AG04450 (cell line): ENCODE results near the gene RANBP9. TPM values are rescaled to one million over a fixed set of nuclear protein-coding genes. Genes with fewer than 3 reads are reported as not detected.

Experiments
- CTCF ChIA-PET: fragments of 300-600, 350-600 bp; formaldehyde crosslinking; extraction: SDS; loops from one replicate; lab custom pipeline; 2022; ENCODE audit warnings: antibody characterized with exemption, inconsistent platforms; lab: Charles Lee
- POLR2A ChIA-PET: fragments of 350-600 bp; formaldehyde crosslinking; extraction: SDS; loops from one replicate; lab custom pipeline; 2021; ENCODE audit warnings: antibody characterized with exemption, inconsistent platforms; lab: Yijun Ruan, JAX
- DNase-seq: peaks from one replicate; pipeline ENCODE4 v3.0.0-alpha.2; 2011; ENCODE audit warnings: low read depth, low spot score
- H3K27ac ChIP-seq: one replicate; pipeline ENCODE4 v1.5.1; 2012; ENCODE audit warnings: low read depth, low read length, control low read depth
- H3K27me3 ChIP-seq: one replicate; pipeline ENCODE4 v1.6.0; 2012; ENCODE audit warnings: low read length; ENCODE audit not compliant: control insufficient read depth, insufficient read depth
- H3K4me3 ChIP-seq: 2 replicates; pipeline ENCODE4 v1.5.1; 2011; ENCODE audit warnings: mild to moderate bottlenecking, low read depth, low read length, control low read depth
- H3K9me3 ChIP-seq: 2 replicates; pipeline ENCODE4 v1.5.1; 2012; ENCODE audit warnings: low read length; ENCODE audit not compliant: control insufficient read depth, insufficient read depth
- CTCF ChIP-seq: IDR thresholded peaks from 2 replicates; pipeline ENCODE4 v1.5.1; 2011; ENCODE audit warnings: low read depth, low read length, control low read depth, inconsistent platforms
- polyA minus RNA-seq: library from RNA; depleted of rRNA, polyadenylated mRNA; stranded (reverse); fragments of >200 nt; gene quantifications from 2 replicates; pipeline ENCODE4 v1.2.3, GENCODE V29; 2011; rRNA and poly(A)+ RNA removed
- polyA plus RNA-seq: library from polyadenylated mRNA; depleted of rRNA; stranded (reverse); fragments of >200 nt; gene quantifications from 2 replicates; pipeline ENCODE4 v1.2.3, GENCODE V29; 2011; rRNA removed

RANBP9 gene
- polyA plus RNA-seq (37.7 and 38.2 TPM in 2 replicates), polyA minus RNA-seq (25.0 and 38.6 TPM in 2 replicates)

- no peak for TF ChIP-seq CTCF
- ChIA-PET POLR2A (interaction anchor here (1.2 kb wide), 1 partner anchor 16 kb away, joined by 3 read pairs; no protein-coding TSS in a partner anchor), CTCF (interaction anchor here (2.9 kb wide), 1 partner anchor 11 kb away, joined by 9 read pairs; no protein-coding TSS in a partner anchor)
Observed at GRCh38 chr6:13711733-13712598, at the start of gene RANBP9. RANBP9 (minus strand) TSS chr6:13711835; CDS start chr6:13711505, 330 bp downstream.

GRCh38 chr6:13760307-13761304 lies 49.0 kb upstream of the RANBP9 start:
- DNase-seq, result no peak
- no peak overlapping the region for H3K27ac ChIP-seq
- CTCF ChIA-PET, result interaction anchor here (1.0 to 2.9 kb wide), 2 partner anchors 11 to 34 kb away, joined by 3 to 21 read pairs; no protein-coding TSS in a partner anchor
- no peak overlapping the region for H3K4me3 ChIP-seq
- H3K9me3 ChIP-seq, result peaks cover 5% of the 10 kb centered on the region
- no peaks in the 10 kb centered on the region for H3K27me3 ChIP-seq
- POLR2A ChIA-PET, result no interaction called here
- no peak for TF ChIP-seq CTCF

More at GRCh38 chr6:13711733-13712598, at the start of gene RANBP9:
- peaks cover 5% of the 10 kb centered on the region; the same call in 1 of the 2 replicates for H3K9me3 ChIP-seq
- H3K27ac ChIP-seq, result peak within 1 kb of the TSS; percentile 75
- DNase-seq, result peak; percentile 76
- H3K27me3 ChIP-seq, result no peaks in the 10 kb centered on the region
- peak within 1 kb of the TSS; percentile 78 for H3K4me3 ChIP-seq

GRCh38 chr6:13759025-13759424 lies 47.4 kb upstream of the RANBP9 start:
- no peak for TF ChIP-seq CTCF
- Histone ChIP-seq H3K4me3 (no peak overlapping the region), H3K27ac (no peak overlapping the region), H3K9me3 (peaks cover under 1% of the 10 kb centered on the region), H3K27me3 (no peaks in the 10 kb centered on the region)
- no peak for DNase-seq
- ChIA-PET CTCF (no interaction called here), POLR2A (interaction anchor here (0.6 kb wide), 1 partner anchor 61 kb away, joined by 4 read pairs; no protein-coding TSS in a partner anchor)

GRCh38 chr6:13754644-13755043 lies 43.0 kb upstream of the RANBP9 start:
- Histone ChIP-seq H3K27ac (no peak overlapping the region), H3K4me3 (no peak overlapping the region), H3K9me3 (no peaks in the 10 kb centered on the region; the same call in 1 of the 2 replicates), H3K27me3 (no peaks in the 10 kb centered on the region)
- TF ChIP-seq CTCF, result no peak
- CTCF ChIA-PET, result no interaction called here
- POLR2A ChIA-PET, result no interaction called here
- no peak for DNase-seq
